PC-3 (cell line): ENCODE results near the gene TRPM8. TPM values are rescaled to one million over a fixed set of nuclear protein-coding genes. Genes with fewer than 3 reads are reported as not detected.
A peak's percentile ranks its signal among the peaks of the same experiment; 100 is the strongest.
"Not testable (repeated sequence)": the region's sequence is repeated elsewhere in the genome, so short reads cannot be mapped to it uniquely, and the experiment has no call there.

ENCODE experiments used
- ATAC-seq: fragments of 200-7000 bp; cut with Tn5 transposase; 2 replicates; pipeline ENCODE4 v1.9.1; 2020; ENCODE audit warnings: mild to moderate bottlenecking, moderate library complexity
- Bru-seq: library from RNA; stranded (reverse); fragments of 400-500 nt; gene quantifications from one replicate; lab custom pipeline; 2021; lab: Mats Ljungman, UMichigan
- BruChase-seq, 2 experiments: library from RNA; stranded (reverse); fragments of 400-500 nt; gene quantifications; one replicate each; lab custom pipeline; 2021; lab: Mats Ljungman, UMichigan
- BruUV-seq: library from RNA; stranded (reverse); fragments of 400-500 nt; replicated peaks from 2 replicates; lab custom pipeline; 2021; lab: Mats Ljungman, UMichigan
- CTCF ChIA-PET: fragments of 300-600 bp; sonication (Branson Sonifier 250); formaldehyde crosslinking; loops from one replicate; lab custom pipeline; 2022; ENCODE audit warnings: antibody characterized with exemption; lab: Charles Lee
- POLR2A ChIA-PET: fragments of 300-600 bp; sonication (Branson Sonifier 250); formaldehyde crosslinking; loops from one replicate; lab custom pipeline; 2022; ENCODE audit warnings: antibody characterized with exemption; ENCODE audit not compliant: unreplicated experiment; lab: Charles Lee
- DNase-seq: peaks from one replicate; pipeline ENCODE4 v3.0.0-alpha.2; 2015
- H2AFZ ChIP-seq: fragments of 300-600 bp; sonication (generic); 2 replicates; pipeline ENCODE4 v1.6.0; 2016; ENCODE audit warnings: antibody characterized with exemption, low read length
- H3F3A ChIP-seq: fragments of 300-600 bp; sonication (generic); one replicate; pipeline ENCODE4 v1.6.0; 2017; ENCODE audit warnings: antibody characterized with exemption, low read length, control low read depth, mild to moderate bottlenecking; ENCODE audit not compliant: unreplicated experiment
- H3K27ac ChIP-seq: fragments of 300-600 bp; sonication (generic); 2 replicates; pipeline ENCODE4 v1.5.1; 2016; ENCODE audit warnings: mild to moderate bottlenecking, low read length
- H3K27me3 ChIP-seq: fragments of 300-600 bp; sonication (generic); 2 replicates; pipeline ENCODE4 v1.6.1; 2016; ENCODE audit warnings: low read length, mixed read lengths
- H3K36me3 ChIP-seq: fragments of 300-600 bp; sonication (generic); 2 replicates; pipeline ENCODE4 v1.6.1; 2016; ENCODE audit warnings: low read depth, mixed run types, low read length, mixed read lengths
- H3K4me1 ChIP-seq: fragments of 300-600 bp; sonication (generic); 2 replicates; pipeline ENCODE4 v1.5.1; 2016; ENCODE audit warnings: low read length; ENCODE audit not compliant: insufficient read depth
- H3K4me2 ChIP-seq: fragments of 300-600 bp; sonication (generic); 2 replicates; pipeline ENCODE4 v1.6.0; 2016; ENCODE audit warnings: low read length
- H3K4me3 ChIP-seq: fragments of 300-600 bp; sonication (generic); 2 replicates; pipeline ENCODE4 v1.5.1; 2016; ENCODE audit warnings: mild to moderate bottlenecking, low read length, mixed read lengths
- H3K79me2 ChIP-seq: fragments of 300-600 bp; sonication (generic); 2 replicates; pipeline ENCODE4 v1.6.1; 2017; ENCODE audit warnings: low read length, mixed read lengths
- H3K9ac ChIP-seq: fragments of 300-600 bp; sonication (generic); 2 replicates; pipeline ENCODE4 v1.6.0; 2016; ENCODE audit warnings: mild to moderate bottlenecking, low read length
- H3K9me2 ChIP-seq: fragments of 300-600 bp; sonication (generic); replicated peaks from 2 replicates; pipeline ENCODE4 v1.6.1; 2016; ENCODE audit warnings: mixed run types, low read length, mixed read lengths
- H3K9me3 ChIP-seq: fragments of 300-600 bp; sonication (generic); 2 replicates; pipeline ENCODE4 v1.6.1; 2016; ENCODE audit warnings: low read length, mixed read lengths
- H4K20me1 ChIP-seq: fragments of 300-600 bp; sonication (generic); 2 replicates; pipeline ENCODE4 v1.6.1; 2016; ENCODE audit warnings: low read length, mixed read lengths
- EZH2 ChIP-seq: fragments of 300-600 bp; sonication (generic); IDR thresholded peaks from one replicate; pipeline ENCODE4 v1.6.1; 2017; ENCODE audit warnings: antibody characterized with exemption, mild to moderate bottlenecking, low read length; ENCODE audit not compliant: unreplicated experiment
- EZH2phosphoT487 ChIP-seq: fragments of 300-600 bp; sonication (generic); IDR thresholded peaks from 2 replicates; pipeline ENCODE4 v1.6.1; 2018; ENCODE audit warnings: mild to moderate bottlenecking, antibody characterized with exemption, low read length, borderline replicate concordance
- intact Hi-C: fragments of 100-400 bp; cut with micrococcal nuclease; formaldehyde crosslinking; loops from 2 replicates; pipeline ENCODE4 v1.9.0; 2023
- long read RNA-seq: library from polyadenylated mRNA; unstranded; transcript quantifications from one replicate; pipeline ENCODE4 v2.0.0, GENCODE V29; 2021; ENCODE audit not compliant: unreplicated experiment
- total RNA-seq: library from RNA; depleted of rRNA; stranded (reverse); fragments of >200 nt; gene quantifications from 2 replicates; pipeline ENCODE4 v1.2.3, GENCODE V29; 2014; rRNA removed
- TF ChIP-seq, protein P1 (sequence below): fragments of 300-600 bp; sonication (generic); conservative IDR thresholded peaks from 2 replicates; pipeline ENCODE4 v1.5.1; 2017; ENCODE audit warnings: antibody characterized with exemption, low read depth, mild to moderate bottlenecking, low read length

Gene TRPM8
- total RNA-seq (not detected in 2 replicates), Bru-seq, nascent RNA (percentile 10 among the genes with signal in this experiment), BruChase-seq, experiment 1, labeled RNA remaining after a 6-hour chase (percentile 12 among the genes with signal in this experiment), BruChase-seq, experiment 2, labeled RNA remaining after a 2-hour chase (percentile 11 among the genes with signal in this experiment)
- long read RNA-seq: 0 reads

DNA sequence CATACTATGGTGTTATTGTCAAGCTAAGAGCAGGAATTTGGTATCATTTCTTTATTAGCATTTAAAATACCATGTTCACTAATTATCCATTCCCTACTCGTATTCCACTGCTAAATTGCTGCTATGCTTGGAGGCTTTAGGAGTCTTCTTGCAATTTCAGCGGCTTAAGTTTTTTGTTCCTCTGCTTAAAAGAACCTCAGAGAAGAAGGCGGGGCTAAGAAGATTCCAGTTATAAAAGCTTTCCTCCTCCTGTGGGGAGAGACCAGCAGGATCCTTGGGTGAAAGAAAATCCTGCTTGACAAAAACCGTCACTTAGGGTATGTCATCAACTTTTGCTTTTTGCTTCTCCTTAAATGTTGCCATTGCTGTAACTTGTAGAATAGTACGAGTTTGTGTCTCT, at the start of gene TRPM8:
TSS of gene TRPM8 (plus strand) at position 258 of the 400 bp plus-strand sequence. CDS start 9,165 bp downstream, outside the sequence.
- no peaks in the 10 kb centered on the region for H3K79me2 ChIP-seq
- no peak within 1 kb of the TSS for H3K4me2 ChIP-seq
- no peaks in the 10 kb centered on the region for H4K20me1 ChIP-seq

DNA sequence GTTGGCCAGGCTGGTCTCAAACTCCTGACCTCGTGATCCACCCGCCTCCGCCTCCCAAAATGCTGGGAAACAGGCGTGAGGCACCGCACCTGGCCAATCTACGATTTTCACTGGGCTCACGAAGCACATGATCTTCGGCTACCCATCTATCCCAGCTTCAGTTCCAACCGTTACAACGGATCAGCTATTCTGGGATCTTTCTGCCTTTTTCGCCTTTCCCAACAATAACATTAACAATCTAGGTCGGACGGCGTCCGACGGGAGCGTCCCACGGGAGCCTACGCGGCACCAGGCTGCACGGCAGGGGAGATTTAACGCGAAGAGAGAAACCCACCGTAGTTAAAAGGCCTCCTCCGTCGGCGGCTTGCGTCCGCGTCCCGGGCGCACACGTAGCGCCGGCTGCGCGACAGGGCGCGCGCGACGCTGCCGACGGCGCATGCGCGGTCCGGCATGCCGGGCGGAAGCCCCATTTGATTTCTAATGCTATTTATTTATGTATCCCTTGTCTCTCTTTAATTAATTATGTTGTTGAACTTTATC, 49.1 kb upstream of the TRPM8 start, which contains the start of gene MSL3B:
TSS of gene MSL3B (minus strand) at position 394 of the 540 bp plus-strand sequence.
- no peaks in the 10 kb centered on the region for H4K20me1 ChIP-seq
- H3K27ac ChIP-seq: peak within 1 kb of the TSS; percentile 4; the same call in 1 of the 2 replicates
- peaks cover 34% of the 10 kb centered on the region for H3K79me2 ChIP-seq
- peak within 1 kb of the TSS; percentile 78 for H3K9ac ChIP-seq
- CTCF ChIA-PET: no interaction called here
- H3K4me2 ChIP-seq: peak within 1 kb of the TSS; percentile 82
- peak within 1 kb of the TSS; percentile 99 for H2AFZ ChIP-seq
- H3K27me3 ChIP-seq: no peaks in the 10 kb centered on the region
- BruUV-seq: no TSS peak
- H3K36me3 ChIP-seq: 0 out of 2 replicates have a peak, but pooled peaks cover 12% of the 10 kb centered on the region
- intact Hi-C loops: no loop called here
- POLR2A ChIA-PET: no interaction called here
- H3K9me3 ChIP-seq: no peaks in the 10 kb centered on the region
- H3K9me2 ChIP-seq: no peaks in the 10 kb centered on the region
- DNase-seq (peak; percentile 76), ATAC-seq (peak; percentile 72)
- TF ChIP-seq EZH2phosphoT487 (no peak), EZH2 (no peak)
- TF ChIP-seq, protein P1, sequence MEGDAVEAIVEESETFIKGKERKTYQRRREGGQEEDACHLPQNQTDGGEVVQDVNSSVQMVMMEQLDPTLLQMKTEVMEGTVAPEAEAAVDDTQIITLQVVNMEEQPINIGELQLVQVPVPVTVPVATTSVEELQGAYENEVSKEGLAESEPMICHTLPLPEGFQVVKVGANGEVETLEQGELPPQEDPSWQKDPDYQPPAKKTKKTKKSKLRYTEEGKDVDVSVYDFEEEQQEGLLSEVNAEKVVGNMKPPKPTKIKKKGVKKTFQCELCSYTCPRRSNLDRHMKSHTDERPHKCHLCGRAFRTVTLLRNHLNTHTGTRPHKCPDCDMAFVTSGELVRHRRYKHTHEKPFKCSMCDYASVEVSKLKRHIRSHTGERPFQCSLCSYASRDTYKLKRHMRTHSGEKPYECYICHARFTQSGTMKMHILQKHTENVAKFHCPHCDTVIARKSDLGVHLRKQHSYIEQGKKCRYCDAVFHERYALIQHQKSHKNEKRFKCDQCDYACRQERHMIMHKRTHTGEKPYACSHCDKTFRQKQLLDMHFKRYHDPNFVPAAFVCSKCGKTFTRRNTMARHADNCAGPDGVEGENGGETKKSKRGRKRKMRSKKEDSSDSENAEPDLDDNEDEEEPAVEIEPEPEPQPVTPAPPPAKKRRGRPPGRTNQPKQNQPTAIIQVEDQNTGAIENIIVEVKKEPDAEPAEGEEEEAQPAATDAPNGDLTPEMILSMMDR: no peak
- 0 out of 2 replicates have a peak, but pooled peaks cover 9% of the 10 kb centered on the region for H3K4me1 ChIP-seq
- no peaks in the 10 kb centered on the region for H3F3A ChIP-seq
- peak within 1 kb of the TSS; percentile 72 for H3K4me3 ChIP-seq

More for the DNA sequence above, at the start of gene TRPM8:
- H3K9me3 ChIP-seq: no peaks in the 10 kb centered on the region
- no peak within 1 kb of the TSS for H2AFZ ChIP-seq
- intact Hi-C loops: no loop called here
- ChIA-PET POLR2A (no interaction called here), CTCF (no interaction called here)
- ATAC-seq (no peak), DNase-seq (no peak)
- no peaks in the 10 kb centered on the region for H3F3A ChIP-seq
- no peaks in the 10 kb centered on the region for H3K9me2 ChIP-seq
- no TSS peak for BruUV-seq
- TF ChIP-seq EZH2: no peak
- no peak for TF ChIP-seq EZH2phosphoT487
- TF ChIP-seq, protein P1: no peak
- H3K27me3 ChIP-seq: peaks cover 18% of the 10 kb centered on the region; the same call in 1 of the 2 replicates
- H3K4me1 ChIP-seq: peaks cover 8% of the 10 kb centered on the region
- no peaks in the 10 kb centered on the region for H3K36me3 ChIP-seq
- H3K4me3 ChIP-seq: no peak within 1 kb of the TSS
- H3K9ac ChIP-seq: no peak within 1 kb of the TSS
- H3K27ac ChIP-seq: no peak within 1 kb of the TSS

DNA sequence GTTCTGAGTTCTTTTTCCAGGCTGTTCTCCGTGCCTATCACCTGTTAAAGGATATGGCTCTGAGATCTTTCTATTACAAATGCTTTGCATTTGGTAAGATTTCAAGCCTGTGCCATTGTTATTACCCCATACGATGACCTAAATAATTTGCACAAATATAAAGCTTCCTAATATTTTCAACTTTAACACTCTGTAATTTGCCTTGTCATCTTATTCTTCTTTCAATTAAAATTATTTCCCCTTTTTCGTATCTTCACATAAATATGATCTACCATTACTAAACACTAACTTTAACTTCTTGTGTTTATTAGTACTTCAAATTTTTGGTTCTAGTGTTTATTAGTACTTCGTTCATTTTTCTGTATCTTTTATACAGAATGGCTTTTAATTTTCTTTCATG, 45.7 kb upstream of the TRPM8 start:
- Histone ChIP-seq H3K9me2 (no peaks in the 10 kb centered on the region), H3F3A (no peaks in the 10 kb centered on the region), H3K4me2 (no peak overlapping the region), H4K20me1 (no peaks in the 10 kb centered on the region), H3K79me2 (peaks cover 15% of the 10 kb centered on the region), H3K9me3 (no peaks in the 10 kb centered on the region), H3K4me1 (no peaks in the 10 kb centered on the region), H3K27ac (no peak overlapping the region), H3K36me3 (0 out of 2 replicates have a peak, but pooled peaks cover 5% of the 10 kb centered on the region), H2AFZ (no peak overlapping the region), H3K9ac (no peak overlapping the region), H3K27me3 (no peaks in the 10 kb centered on the region), H3K4me3 (no peak overlapping the region)
- no peak for DNase-seq
- ChIA-PET POLR2A (no interaction called here), CTCF (no interaction called here)
- intact Hi-C loops: no loop called here
- TF ChIP-seq, protein P1: no peak
- ATAC-seq: no peak
- BruUV-seq: no TSS peak

DNA sequence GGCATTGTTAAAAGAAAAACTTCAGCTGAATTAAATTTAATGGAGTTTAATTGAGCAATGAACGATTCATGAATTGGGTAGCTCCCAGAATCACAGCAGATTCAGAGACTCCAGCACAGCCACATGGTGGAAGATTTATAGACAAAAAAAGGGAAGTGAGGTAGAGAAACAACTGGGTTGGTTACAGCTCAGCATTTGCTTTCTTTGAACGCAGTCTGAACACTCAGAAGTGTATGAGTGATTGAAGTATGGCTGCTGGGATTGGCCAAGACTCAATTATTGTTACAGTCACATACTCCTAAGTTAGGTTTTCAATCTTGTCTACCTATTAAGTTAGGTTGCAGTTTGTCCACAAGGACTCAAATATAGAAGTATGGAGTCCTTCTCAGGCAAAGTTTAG, 45.0 kb upstream of the TRPM8 start:
- ATAC-seq, H3K4me2 ChIP-seq, H4K20me1 ChIP-seq, H3F3A ChIP-seq, H3K9me3 ChIP-seq, H3K79me2 ChIP-seq, H3K36me3 ChIP-seq, H3K9ac ChIP-seq, H3K4me1 ChIP-seq, POLR2A ChIA-PET, H3K27ac ChIP-seq, BruUV-seq, H3K27me3 ChIP-seq, H3K9me2 ChIP-seq, CTCF ChIA-PET, intact Hi-C loops, H3K4me3 ChIP-seq: not testable (repeated sequence)
- H2AFZ ChIP-seq: peak overlapping the region; percentile 45; the same call in 1 of the 2 replicates
- peak; percentile 7 for DNase-seq
